Amniotic epithelial cell (primary cell): ENCODE results near the gene USP10.
A peak's percentile ranks its signal among the peaks of the same experiment; 100 is the strongest.

ENCODE experiments used
- DNase-seq: peaks from one replicate; pipeline ENCODE4 v3.0.0-alpha.2; 2010; ENCODE audit warnings: low read depth

Gene USP10

GRCh38 chr16:84699147-84699711 is 571 bp upstream of the USP10 start:
- DNase-seq: no peak

DNA sequence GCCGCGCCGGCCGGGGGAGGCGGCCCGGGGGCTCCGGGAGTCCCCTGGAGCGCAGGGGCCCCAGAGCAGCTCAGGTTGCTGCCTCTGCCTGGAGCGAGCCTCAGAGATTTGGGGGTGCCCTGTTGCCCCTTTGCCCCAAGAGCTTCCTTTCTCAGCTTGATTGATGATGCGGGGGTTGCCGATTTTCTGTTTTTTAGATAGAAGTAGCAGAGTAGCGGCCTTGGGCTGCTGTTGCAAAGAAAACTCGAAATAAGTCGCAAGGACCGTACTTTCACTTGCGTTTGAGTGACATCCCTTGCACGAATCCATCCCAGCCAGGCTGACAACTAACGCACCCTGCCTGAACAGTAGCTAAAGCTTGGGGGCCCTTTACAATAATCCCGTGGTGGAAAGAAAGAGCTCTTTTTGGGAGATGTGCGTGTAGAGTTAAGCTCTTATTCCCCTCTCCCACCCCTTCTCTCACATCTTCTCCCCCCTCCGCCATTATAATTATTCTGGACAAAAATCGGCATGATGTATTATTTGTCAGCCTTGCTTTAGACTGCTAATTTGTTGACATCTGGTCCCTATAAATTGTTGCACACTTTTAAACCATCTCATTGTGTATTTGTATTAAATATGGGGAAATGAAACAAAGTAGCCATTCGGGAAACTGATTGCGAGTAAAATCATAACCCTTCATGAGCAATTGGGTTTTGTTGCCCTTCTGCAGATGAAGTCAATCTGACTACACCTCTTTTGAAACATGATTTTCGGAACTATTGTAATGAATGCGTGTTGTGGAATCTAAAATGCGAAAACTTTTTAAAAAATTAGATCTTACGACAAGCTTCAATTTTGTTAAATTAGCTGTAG is 873 bp downstream of the USP10 start:
- DNase-seq: no peak

GRCh38 chr16:84703681-84704080 is 3.9 kb downstream of the USP10 start:
- DNase-seq: peak; percentile 78

DNA sequence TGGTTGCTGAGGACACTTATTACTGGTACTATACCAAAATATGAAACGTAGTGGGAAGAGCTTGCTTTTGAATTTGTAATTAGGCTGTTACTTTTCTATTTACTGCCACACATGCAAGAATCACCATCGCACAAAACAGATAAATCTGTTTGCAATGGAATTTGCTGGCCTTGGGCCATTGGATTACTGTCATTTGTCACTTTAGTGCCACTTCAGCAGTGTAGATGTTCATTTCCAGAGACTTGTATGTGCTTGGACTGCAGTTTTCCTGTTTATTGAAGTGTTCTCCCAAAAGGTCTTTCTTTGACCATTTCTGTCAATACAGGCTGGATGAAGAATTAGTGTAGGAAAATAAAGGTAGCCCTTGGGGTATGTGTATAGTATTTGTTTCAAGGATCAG is 4.5 kb downstream of the USP10 start:
- DNase-seq: no peak

- DNase-seq: no peak
Measured at GRCh38 chr16:84706856-84707255, 7.1 kb downstream of the USP10 start.

DNA sequence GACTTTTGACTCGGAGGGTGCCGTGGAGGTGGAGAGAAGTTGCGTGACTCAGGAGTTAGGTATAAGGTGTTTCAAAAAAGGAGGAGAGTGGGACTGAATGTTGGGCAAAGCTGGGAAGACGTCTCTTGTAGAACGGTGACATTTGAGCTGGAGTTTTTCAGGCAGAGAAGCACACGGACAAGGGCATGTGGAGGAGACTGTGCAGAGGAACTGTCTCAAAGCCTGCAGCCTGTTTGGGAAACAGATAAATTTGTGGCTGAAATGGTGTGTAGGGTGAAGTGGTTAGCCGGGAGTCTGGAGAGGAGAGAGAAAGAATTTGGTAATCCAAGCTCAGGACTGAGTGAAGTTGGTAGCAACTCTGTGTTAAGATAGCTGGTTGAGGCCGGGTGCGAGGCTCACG is 9.8 kb downstream of the USP10 start:
- no peak for DNase-seq

DNA sequence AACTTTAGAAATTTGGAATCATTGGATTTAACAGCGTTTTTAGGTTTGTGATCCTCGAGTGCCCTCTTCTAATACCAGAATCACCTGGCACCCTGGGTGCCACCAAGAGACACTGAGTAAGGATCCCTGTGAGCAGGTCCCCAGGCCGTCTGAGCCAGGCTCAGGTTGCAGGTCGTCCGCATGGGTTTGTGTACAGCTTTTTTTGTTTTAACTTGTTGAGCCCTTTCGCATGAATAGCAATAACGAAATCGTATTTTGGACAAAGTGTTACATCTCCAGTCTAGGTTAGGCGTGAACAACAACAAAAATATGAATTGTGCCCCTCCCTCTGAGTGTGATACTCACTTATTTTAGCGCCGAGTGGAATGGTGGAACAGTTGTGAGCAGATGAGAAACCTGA is 10.9 kb downstream of the USP10 start:
- no peak for DNase-seq

DNA sequence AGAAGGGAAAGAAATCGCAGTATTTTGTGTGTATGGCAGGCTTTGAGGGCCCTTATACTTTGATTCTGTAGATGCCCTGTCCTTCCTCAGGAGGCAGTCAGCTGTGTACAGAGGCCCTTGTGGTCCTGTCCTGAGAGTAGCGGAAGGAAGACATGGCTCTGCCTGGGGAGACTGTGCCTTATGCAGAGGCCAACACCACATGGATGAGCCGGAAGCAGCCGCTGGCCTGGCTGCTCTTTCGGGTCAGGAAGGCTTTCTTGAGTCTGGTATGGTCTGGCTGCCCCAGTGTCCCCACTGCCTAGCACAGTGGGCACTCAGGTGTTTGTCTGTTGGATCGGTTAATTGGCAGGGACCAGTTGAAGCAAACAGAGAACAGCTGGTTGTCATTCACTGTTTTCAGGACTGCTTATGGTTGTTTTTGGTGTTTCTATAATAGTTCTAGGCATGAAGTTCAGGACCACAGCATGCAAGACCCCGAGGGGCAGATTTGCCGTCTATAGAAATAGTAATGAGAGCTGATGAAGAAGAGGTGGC is 12.4 kb downstream of the USP10 start:
- DNase-seq: no peak

DNA sequence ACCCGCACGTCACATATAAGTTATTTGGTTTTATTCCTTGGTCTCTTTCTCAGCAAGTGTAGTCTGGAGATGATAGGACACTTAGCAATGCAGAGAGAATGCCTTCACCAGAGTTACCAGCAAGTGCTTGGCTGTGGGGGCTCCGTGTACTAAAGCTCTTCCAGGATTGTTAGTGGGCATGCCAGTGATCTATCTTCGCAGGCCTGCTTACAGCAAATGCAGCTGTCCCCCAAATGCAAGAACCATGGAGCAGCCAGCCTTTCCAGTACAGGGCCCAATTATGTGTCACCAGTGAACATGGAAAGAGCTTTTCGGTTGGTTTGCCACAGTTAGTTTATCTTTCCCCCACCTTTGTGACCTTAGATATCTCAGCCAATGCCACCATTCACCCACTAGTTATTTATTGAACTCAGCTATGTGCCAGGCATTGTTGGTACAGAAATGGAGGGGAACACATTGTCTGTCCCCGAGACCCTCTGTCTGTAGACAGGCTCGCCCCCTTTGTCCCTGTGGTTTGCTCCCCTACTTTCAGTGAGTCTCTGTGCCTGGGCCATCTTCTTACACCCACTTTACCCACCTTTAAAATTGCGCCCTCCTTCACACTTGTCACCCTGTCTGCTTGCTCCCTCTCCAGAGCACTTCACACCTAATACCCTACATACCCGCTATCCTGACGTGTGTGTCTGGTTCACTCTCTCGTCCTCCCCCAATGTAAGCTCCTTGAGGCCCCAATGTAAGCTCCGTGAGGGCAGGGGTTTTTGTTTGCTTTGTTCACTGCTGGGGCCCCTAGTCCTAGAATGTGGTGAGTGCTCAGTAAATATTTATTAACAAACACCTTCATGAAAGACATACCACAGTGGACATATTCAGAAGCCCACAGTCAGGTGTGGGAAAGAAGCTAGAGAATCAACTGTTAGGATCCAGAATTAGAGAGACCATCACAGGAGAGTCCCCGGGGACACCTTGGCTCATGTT is 13.3 kb downstream of the USP10 start:
- DNase-seq: no peak

- no peak for DNase-seq
Measured at GRCh38 chr16:84714028-84714427, 14.2 kb downstream of the USP10 start.

DNA sequence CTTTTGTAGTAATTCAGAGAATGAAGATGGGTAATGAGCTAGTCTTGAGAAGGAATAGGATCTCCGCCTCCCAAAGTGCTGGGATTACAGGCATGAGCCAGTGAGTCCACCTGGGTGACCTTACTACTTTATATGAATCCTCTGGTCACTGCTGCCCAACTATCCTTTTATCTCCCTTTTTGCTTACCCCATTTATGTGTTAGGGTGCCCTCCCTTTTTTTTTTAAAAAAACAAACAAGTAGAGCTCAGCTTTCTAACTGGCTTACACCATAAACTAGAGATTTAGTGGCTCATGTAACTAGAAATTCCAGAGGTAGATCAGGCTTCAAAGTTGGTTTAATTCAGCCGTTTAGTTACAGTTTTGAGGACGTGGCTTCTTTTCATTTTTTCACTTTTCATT is 15.6 kb downstream of the USP10 start:
- no peak for DNase-seq

GRCh38 chr16:84715854-84716253 is 16.1 kb downstream of the USP10 start:
- no peak for DNase-seq

GRCh38 chr16:84716740-84717139 is 16.9 kb downstream of the USP10 start:
- no peak for DNase-seq

DNA sequence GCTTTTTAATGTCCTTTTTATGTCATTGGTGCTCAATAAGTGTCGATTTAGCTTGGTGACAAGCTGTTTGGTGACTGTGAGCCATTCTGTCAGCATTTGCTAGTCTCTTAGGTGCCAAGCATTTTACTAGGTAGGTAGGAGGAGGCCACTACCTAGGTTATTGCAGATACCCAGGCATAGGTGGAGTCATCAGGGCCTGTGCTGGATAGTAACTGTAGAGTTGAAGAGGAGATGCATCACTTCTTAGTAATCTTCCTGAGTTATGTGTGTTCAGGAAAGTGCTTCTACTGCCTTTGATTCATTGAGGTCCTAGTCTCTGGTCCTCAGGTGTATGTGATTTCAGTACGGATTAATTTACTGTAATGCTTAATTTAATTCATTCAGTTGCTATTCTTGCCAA is 17.7 kb downstream of the USP10 start:
- DNase-seq: no peak

- DNase-seq: no peak
Measured at GRCh38 chr16:84720177-84720579, 20.4 kb downstream of the USP10 start.

DNA sequence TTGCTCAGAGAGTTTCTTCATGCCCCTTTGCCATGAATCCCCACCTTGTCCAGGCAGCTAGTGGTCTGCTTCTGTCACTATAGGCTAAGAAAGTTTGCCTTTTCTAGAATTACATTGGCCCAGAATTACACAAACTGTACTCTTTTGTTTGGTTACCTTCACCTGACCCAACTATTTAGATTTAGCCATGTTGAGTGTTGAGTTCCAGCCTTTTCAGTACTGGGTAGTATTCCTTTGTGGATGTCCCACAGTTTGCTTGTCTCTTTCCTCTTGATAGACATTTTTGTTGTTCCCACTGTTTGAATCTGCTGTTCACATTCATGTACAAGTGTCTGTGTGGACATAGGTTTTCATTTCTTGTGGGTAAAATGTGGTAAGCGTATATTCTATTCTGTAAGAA is 22.3 kb downstream of the USP10 start:
- DNase-seq: no peak

DNA sequence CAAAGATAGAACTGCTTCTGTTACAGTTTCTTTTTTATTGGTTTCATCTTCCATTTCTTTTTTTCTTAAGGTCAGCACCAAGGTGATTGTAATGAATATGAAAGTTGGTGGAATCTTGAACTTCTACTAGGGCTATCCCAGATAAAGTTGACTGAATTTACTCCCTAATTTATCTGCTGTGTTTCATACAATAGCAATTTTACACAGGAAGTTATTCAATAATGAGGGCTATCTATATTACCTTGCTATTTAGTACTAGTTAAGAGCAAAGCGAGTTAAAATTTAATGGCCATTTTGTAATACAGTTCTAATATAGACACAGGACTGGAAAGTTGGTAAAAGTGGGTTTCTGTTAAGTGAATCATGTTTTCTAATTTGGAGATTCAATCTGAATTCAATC is 24.1 kb downstream of the USP10 start:
- DNase-seq: no peak

DNA sequence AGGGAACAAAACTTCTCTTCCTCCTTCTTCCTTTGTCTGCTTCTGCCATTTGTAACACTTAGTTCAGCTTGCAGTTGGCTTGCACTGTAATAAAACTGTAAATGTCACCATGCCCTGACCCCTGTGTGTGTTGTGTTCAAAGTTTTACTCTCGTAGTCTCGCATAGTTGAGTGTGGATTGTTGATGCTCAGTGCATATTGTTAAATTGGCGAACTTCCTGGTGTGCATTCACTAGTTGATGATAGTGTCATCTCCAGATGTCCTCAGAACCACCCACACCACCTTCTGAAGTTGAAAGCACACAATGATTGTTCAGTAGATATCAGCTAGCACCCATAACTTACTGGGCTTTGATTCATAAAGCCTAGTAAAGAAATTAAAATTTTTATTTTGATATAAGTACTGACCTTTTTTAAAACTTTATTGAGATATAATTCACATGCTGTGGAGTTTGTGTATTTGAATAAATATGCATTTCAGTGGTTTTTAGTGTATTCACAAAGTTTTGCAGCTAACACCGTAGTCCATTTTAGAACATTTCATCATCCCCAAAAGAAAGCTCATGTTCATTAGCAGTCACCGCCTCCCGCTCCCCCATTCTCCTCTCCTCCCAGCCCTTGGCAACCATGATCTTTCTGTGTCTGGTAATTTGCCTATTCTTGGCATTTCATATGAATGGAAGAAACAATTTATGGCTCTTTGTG is 25.0 kb downstream of the USP10 start:
- no peak for DNase-seq

- no peak for DNase-seq
Measured at GRCh38 chr16:84725481-84726078, 25.8 kb downstream of the USP10 start.

DNA sequence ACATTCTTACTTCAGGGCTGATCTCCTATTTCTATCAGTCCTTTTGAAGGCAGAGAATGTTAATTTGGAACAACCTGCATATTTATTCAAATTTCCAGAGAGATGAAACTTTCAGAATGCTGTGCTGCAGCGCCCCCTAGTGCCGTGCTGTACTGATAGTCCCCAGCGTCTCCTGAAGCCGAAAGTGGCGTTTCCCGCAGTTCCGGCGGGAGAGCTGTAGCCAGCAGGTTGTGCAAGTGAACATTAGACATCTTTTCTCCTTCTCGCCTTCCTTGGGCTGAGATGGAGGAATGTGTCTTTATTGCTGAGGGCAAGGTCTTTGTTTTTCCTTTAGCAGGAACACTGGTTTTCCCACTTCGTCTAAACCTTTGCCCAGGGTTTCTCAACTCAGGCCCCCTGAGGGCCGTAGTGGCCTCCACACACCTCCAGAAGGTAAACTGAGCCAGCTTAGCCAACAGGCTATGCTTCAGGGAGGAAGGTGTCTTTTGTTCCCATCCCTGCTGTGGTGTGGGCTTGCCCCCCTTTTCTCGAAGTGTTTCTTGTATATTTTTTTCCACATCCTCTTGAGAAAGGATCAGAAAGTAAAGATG is 26.4 kb downstream of the USP10 start:
- peak; percentile 85 for DNase-seq
